NCI-H774 (cell line): ENCODE measurements around the gene REXO4.
"Not testable (repeated sequence)": the region's sequence is repeated elsewhere in the genome, so short reads cannot be mapped to it uniquely, and the experiment has no call there.

Experiments
- DNase-seq: peaks from one replicate; lab custom pipeline; 2025; lab: John Stamatoyannopoulos, UW

REXO4 gene

DNA sequence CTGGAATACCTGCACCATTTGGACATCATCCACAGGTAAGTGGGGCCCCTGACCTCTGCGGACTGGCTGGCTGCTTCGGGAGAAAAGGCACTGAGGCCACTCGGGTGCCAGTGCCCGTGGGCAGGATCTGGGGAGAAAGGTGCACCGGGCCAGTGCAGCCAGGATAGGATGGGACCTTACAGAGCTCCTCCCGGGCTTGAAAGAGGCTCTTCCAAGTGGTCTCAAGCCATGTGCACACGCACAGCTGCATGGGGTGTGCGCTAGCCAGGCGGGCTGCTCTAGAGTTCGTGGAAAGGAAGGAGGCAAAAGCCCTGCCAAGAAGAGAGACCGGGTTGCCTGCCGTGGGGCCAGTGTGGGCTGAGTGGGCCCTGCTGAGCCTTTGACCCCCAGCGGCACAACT lies 28.2 kb downstream of the REXO4 start:
- no peak for DNase-seq

DNA sequence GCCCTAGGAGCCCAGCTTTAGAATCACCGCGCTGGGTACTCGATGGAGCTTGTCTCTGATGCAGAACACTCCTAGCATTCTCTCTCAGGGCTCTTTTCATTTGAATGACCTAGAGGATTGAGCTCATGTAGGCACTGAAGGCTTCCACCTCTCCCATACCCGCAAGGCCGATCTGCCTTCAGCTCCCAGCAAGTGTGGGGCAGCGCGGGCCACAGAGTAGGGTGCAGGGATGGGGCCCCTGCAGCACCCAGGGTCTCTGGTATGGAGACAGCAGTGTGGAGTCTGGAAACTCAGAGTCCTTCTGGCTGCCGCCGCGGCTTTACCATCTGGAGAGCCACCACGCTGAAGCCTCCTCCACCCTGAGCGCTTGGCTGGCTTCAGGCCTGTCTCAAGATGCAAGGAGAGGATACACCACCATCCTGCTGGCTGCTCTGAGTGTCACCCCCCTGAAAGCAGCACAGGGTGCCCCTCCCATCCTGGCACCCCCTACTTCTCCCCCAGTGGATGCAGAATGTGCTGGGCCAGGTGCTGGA lies 28.7 kb downstream of the REXO4 start:
- no peak for DNase-seq

DNA sequence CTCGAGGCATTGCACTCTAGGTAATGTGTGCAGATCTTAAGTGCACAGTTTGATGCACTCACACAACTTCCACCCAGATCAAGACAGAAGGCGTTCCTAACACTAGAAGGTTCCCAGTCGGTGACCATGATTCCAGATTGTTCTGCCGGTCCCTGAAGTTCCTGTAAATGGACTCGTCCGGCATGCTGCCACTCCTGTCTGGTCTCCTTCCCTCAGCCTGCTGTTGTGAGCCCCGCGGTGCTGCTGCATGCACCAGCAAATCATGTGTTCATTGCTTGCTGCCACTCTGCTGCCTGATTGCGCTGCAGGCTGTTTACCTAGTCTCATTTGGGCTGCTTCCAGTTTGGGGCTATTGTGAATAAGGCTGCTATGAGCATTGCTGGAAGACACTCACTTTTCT lies 30.1 kb downstream of the REXO4 start:
- DNase-seq, result no peak

DNA sequence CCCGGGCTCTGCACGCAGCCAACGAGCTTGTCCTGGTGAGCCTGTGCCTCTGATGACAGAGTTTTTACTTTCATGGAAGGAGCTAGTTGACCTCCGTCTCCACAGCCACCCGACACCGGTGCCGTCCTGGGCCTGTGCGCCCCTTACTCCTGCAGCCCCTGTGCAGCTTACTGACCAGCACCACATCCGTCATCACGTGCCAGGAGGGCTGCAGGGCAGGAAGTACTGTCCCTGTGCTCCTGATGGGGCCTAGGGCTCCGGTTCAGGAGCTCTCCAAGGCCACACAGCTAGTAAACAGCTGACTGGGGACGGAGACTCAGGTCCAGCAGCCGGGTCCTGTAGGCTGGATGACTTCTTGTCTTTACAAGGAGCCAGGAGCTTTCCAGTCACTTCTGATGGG lies 31.5 kb downstream of the REXO4 start:
- no peak for DNase-seq

DNA sequence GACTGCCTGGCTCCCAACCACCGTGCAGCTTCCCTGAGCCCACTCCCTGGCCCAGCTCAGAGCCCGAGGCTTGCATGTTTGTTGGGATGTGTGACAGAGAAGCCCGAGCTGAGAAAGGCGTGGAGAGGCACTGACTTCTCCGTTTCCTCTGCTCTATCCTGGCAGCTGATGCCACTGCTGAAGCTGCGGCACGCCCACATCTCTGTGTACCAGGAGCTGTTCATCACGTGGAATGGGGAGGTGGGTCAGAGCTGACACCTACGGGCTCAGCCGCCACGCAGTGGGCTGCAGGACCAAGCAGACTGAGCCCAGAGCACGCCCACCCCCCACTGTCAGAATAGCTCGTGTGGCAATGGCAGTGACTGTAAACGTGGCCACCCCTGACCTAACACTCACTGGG lies 32.4 kb downstream of the REXO4 start:
- DNase-seq, result no peak

DNA sequence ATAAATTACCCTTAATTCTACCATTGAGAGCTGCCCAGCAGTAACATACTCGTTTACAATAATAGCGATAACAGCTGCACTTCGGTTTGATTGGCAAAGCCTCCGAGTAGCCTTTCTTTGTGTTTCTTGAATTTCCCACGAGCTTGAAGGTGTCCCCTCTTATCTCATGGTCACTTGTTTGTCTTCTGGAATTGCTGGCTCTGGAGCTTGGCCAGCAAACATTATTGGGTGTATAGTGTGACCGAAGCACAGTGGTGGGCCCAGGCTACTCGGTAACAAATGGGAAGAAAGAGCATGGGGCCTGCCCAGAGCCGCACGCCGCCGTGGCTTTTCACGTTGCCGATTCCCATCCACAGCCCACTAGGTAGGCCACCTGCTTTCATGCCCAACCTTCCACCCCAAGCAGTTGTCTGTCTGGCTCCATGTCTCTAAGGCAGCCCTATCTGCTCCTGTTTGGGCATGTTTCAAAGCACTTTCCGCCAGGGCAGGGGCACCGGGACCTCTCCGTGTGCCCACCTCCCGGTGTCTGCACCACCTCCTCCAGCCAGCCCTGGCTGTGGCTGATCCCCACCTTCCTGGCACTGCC lies 33.0 kb downstream of the REXO4 start:
- DNase-seq, result no peak

DNA sequence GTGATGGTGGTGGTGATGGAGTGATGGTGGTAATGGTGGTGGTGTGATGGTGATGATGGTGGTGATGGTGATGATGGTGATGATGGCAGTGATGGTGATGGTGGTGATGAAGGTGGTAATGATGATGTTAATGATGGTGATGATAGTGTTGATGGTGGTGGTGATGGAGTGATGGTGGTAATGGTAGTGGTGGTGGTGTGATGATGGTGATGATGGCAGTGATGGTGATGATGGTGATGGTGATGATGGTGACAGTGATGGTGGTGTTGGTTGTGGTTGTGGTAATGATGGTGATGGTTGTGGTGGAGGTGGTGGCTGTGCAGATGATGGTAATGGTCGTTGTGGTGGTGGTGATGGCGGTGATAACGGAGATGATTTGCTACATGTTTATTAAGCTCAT lies 34.4 kb downstream of the REXO4 start:
- DNase-seq, result no peak

DNA sequence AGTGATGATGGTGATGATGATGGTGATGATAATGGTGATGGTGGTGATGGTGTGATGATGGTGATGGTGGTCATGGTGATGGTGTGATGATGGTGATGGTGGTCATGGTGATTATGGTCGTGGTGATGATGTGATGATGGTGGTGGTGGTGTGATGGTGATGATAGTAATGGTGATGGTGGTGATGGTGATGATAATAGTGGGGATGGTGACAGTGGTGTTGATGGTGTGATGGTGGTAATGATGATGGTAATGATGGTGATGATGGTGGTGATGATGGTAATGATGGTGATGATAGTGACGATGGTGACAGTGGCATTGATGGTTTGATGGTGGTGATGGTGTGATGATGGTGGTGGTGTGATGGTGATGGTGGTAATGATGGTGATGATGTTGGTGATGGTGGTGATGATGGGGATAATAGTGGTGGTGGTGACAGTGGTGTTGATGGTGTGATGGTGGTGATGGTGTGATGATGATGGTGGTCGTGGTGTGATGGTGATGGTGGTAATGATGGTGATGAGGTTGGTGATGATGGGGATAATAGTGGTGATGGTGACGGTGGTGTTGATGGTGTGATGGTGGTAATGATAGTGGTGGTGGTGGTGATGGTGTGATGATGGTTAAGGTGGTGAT lies 35.2 kb downstream of the REXO4 start:
- no peak for DNase-seq

DNA sequence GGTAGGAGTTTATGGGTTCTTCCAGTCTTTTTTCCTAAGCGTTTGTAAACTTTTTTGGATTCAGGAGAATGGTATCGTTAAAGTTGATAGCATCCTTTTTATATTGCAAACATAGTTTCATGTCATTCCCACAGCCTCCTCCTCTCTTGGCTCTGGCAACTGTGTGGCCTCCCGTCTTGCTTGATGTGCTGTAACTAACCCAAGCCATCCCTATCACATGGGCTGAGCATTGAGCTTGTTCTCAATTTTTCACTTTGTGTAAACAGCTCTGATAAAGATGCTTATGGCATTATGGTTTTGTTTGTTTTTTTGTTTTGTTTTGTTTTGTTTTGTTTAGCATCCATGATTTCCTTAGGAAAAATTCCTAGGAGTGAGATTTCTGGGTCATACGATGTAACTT lies 37.1 kb downstream of the REXO4 start:
- DNase-seq, result no peak

DNA sequence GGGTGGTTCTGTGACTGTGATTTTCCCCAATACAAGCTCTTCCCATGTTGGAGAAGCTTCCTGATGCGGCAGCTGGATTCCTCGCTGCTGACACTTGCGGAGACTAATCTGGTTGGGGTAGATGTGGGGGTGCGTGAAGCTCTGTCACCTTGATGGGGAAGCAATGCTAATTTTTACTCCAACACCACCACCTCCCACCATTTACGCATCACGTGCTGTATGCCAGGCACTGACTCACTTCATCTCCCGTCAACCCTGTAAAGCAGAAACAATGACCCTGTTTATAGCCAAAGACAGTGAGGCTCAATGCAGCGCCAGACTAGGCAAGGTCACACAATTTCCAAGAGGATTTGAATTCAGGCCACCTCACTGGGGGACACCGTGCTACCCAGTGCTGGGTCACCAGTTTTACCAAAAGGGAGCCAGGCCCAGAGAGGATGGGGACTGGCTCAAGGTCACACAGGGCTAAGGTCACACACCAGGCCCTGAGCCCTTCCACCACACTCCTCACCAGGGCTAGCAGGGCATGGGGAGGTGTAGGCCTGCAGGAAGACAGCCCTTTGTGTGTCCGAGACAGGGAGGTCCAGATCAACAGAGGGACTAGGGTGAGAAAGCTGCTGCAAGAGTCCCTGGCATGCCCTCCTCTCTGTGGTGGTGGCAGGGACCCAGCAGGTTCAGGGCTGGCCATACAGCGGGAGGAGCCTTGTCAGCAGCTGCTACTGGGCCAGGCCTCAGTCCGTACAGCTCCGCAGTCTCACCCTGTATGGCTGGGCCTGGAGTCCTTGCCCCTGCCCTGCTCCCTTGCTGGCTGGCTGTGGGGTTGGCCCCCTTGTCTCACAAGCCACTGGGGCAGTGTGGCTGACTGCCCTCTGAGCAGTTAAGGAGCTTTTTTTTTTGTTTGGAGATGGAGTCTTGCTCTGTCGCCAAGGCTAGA lies 38.4 kb downstream of the REXO4 start:
- no peak for DNase-seq

DNA sequence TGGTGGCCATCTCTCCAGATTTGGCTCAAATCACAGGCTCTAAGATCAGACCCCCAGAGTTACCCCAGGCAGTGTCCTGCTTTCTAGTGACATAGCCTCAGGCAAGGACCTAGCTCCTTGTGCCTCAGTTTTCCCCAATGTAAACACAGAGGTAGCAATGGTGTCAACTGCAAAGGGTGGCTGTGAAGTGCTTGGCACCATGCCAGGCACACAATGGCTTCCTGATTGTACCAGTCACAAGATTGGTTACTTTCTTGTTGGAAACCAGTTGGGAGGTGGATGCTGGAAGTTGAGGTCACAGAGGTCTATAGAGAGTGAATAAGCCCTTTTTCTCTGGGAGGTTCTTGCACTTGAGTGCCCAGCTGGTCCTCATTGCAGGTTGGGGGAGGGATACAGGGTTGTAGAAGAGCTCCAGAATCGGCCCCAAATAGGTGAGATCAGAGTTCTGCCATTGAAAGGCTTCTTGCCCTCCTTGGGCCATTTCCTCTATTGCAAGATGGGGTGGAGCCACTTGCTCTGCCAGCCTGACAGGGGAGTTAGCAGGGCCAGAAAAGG lies 39.3 kb downstream of the REXO4 start:
- DNase-seq, result peak; percentile 15

DNA sequence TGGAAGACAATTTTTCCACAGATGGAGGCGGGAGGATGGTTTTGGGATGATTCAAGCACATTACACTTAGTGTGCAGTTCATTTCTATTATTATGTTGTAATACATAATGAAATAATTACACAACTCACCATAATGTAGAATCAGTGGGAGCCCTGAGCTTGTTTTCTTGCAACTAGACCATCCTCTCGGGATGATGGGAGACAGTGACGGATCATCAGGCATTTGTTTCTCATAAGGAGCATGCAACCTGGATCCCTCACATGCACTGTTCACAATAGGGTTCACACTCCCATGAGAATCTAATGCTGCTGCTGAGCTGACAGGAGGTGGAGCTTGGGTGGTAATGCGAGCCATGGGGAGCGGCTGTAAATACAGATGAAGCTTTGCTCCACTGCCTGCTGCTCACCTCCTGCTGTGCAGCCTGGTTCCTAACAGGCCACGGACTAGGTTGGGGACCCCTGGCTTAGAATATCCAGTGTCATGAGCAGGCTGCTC lies 40.0 kb downstream of the REXO4 start:
- no peak for DNase-seq

DNA sequence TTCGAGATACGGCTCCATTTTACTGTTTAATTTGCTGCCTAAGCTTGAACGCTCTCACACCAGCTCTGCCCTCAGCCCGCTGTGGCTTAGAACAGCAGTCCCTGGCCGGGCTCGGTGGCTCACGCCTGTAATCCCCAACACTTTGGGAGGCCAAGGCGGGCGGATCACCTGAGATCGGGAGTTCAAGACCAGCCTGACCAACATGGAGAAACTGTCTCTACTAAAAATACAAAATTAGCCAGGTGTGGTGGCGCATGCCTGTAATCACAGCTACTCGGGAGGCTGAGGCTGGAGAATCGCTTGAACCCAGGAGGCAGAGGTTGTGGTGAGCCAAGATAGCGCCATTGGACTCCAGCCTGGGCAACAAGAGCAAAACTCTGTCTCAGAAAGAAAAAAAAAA lies 40.5 kb downstream of the REXO4 start:
- DNase-seq, result not testable (repeated sequence)

DNA sequence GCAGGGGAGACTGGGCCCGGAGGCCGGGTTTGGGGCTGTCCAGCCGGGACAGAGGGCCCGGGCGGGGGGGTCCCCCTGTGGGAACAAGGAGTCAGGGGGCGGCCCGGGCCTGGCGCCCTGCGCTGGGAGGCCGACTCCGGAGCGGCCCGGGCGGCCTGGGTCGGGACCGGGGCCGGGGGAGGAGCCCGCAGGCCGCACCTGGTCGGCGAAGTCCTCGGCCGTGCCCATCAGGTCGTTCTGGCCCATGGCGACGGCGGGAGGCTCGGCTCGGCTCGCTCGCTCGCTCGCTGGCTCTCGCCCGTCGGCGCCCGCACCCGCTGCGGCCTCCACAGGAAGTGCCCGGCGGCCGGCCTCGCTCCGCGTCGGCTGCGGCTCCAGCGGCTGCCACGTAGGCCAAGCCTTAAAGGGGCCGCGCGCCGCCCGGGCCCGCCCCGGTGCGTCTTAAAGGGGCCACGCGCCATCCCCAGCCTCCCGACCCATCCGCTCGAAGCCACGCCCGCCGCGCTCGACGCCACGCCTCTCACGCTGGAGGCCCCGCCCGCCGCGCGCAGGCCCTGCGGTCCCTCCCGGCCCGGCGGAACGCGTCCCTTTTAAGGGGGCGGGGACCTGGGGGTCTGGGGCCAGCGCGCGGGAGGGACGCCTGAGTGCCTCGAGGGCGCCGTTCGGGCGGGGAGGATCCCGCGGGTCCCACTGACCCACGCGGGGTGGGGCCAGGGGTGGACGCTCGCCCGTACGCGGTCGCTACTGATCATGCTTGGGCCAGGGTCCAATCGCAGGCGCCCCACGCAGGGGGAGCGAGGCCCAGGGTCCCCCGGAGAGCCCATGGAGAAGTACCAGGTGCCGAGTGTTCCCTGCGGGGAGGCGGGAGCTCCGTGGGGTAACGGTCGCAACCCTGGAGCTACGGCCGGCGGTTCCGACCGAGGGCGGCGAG lies 41.8 kb downstream of the REXO4 start, which contains the start of the genes STKLD1 and SURF4:
STKLD1 (plus strand) TSS at position 643 of the 931 bp plus-strand sequence; CDS start at position 751, 108 bp downstream.
SURF4 (minus strand) TSS at position 337 of the 931 bp plus-strand sequence; CDS start at position 246, 91 bp downstream.
- DNase-seq, result peak; percentile 98

DNA sequence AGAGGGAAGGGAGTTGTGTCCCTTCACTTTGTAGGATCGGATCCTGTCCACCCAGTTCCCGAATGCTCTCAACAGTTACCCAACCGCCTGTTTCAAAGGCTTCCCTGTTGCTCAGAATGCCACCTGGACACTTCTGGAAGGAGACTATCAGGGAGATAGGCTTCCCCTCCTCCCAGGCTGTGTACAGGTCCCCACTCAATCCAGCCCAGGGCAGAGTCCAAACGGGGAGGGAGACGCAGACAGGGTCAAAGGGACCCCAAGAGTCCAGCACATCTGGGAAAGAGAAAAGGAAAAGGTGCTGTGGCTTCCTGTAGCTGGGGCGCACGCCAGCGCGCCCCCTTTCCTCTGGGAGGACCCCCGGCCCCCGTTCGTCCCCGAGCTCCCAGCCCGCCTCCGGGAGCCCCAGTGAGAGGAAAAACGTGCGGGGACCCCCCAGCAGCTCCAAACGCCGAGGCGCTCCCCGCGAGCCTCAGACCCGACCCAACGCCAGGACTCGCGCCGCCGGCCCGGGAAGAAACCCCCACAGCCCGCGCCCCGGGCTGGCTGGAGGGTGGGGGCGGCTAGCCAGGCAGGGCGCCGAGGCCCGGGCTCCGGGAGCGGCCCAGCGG lies 42.6 kb downstream of the REXO4 start:
- DNase-seq, result no peak

DNA sequence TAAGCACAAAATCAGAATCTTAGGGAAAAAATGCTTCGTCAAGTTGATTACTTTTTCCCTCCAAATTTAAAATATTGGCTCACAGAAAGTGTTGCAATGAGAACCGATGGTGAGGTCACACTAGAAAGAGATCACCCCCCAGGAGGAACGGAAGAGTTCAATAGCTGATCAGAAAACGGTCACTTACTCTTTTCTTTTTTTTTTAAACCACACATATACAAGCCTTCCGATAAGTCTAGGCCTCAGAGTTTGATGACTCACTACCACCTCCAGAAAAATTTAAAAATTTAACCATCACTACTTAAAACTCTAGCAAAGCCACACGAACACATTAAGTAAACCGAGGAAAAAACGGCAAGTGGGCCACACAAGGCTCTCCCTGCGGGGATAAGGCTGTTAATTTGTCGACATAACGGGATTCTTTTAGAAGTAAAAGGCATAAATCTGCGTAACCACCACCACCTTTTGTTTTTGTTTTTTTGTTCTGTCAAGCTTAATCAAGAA lies 43.1 kb downstream of the REXO4 start:
- DNase-seq, result no peak

DNA sequence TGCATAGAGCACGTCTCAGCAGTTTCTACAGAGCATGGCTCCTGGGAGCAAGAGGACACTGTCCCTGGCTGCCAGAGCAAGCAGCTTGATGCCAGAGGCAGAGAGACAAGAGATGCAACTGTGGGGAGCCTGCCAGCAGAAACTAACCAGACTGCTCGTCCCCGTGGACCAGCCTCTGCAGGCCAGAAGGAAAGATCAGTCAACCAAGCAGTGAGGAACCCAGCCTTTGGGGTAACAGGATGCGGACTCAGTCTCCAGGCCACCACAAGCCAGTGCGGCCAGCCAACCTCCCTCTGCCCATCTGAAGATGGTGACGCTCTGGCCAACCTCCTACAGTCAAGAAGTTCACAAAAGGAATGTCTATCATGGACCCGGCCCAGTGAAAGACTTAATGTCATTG lies 45.7 kb downstream of the REXO4 start:
- DNase-seq, result no peak

DNA sequence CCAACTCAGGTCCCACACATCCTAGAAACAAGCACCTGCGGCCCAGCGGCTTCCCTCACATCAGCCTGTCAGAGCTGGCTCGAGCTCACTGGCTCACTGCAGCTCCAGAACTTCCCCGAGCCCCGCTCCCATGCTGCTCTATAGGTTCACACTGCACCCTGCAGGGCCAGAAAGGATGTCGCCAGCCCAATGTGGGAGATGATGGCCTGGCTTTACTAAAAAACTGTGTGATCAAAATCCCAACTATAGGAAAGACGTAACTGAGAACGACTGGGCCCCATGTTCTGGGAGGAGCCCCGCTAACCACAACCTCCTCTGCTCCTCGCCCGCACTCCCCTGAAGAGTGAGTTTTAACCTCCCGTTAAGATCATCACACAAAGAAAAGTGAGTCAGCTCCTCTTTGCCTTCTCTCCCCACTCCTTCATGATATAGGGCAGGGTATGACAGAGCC lies 46.5 kb downstream of the REXO4 start:
- no peak for DNase-seq

DNA sequence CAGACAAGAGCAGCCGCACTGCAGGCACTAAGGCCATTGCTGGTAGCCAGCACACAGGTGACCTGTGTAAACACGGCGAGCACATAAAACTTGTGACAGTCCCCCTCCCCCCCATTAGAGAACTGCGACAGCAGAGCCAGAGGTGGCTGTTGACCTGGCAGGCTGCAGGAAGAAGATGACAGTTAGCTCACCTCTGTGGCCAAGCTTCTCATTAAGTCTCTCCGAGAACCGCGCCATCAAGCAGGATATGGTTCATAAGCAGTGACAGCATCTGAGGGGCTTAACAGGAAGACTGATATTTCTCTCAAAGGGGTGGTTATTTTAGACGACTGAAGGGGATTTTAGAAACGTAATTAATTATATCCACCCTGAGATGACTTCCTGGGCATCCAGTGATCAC lies 47.1 kb downstream of the REXO4 start:
- DNase-seq, result no peak

DNA sequence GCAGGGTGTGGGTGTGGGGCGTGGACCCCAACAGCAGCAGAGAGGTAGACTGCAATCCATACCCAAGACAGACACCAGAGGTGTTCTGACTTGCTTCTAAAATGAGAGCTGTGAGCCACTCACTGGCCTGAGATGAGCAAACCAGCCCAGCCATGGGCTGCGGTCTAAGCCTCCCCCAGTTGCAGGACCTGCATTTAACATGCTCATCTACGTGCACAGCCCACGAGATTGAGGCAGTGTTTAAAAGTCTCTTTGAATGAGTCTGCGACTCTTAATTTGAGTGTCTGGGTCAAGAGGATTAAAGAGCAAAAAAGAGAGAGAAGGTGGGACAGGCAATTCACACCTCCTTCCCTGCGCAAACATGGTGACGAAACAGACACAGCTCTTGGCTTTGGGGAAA lies 47.9 kb downstream of the REXO4 start:
- DNase-seq, result no peak
